SJCRH30 (cell line): ENCODE measurements around the gene NPTX1. TPM values are rescaled to one million over a fixed set of nuclear protein-coding genes. Genes with fewer than 3 reads are reported as not detected.

Experiments
- DNase-seq, 2 experiments: peaks; one replicate each; pipeline ENCODE4 v3.0.0-alpha.2; 2015 to 2020
- H3K27ac ChIP-seq: fragments of 250-450 bp; sonication (Bioruptor Pico); 2 replicates; pipeline ENCODE4 v1.5.1; 2020; ENCODE audit warnings: mild to moderate bottlenecking, moderate library complexity
- H3K27me3 ChIP-seq: fragments of 250-450 bp; sonication (Bioruptor Pico); 2 replicates; pipeline ENCODE4 v1.5.1; 2020; ENCODE audit warnings: mild to moderate bottlenecking, moderate library complexity
- H3K36me3 ChIP-seq: fragments of 250-450 bp; sonication (Bioruptor Pico); 2 replicates; pipeline ENCODE4 v1.5.1; 2020; ENCODE audit warnings: mild to moderate bottlenecking, moderate library complexity
- H3K4me1 ChIP-seq: fragments of 250-450 bp; sonication (Bioruptor Pico); 2 replicates; pipeline ENCODE4 v1.5.1; 2020; ENCODE audit warnings: mild to moderate bottlenecking, moderate library complexity
- H3K4me3 ChIP-seq: fragments of 250-450 bp; sonication (Bioruptor Pico); 2 replicates; pipeline ENCODE4 v1.5.1; 2020; ENCODE audit warnings: mild to moderate bottlenecking, moderate library complexity
- H3K9me3 ChIP-seq: fragments of 250-450 bp; sonication (Bioruptor Pico); replicated peaks from 2 replicates; pipeline ENCODE4 v1.5.1; 2020; ENCODE audit warnings: mild to moderate bottlenecking, moderate library complexity
- total RNA-seq: library from RNA; depleted of rRNA; stranded (reverse); fragments of >200 nt; shearing (Covaris generic); gene quantifications from 2 replicates; pipeline ENCODE4 v1.2.3, GENCODE V29; 2014; rRNA removed

Gene NPTX1, protein sequence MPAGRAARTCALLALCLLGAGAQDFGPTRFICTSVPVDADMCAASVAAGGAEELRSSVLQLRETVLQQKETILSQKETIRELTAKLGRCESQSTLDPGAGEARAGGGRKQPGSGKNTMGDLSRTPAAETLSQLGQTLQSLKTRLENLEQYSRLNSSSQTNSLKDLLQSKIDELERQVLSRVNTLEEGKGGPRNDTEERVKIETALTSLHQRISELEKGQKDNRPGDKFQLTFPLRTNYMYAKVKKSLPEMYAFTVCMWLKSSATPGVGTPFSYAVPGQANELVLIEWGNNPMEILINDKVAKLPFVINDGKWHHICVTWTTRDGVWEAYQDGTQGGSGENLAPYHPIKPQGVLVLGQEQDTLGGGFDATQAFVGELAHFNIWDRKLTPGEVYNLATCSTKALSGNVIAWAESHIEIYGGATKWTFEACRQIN
- not detected in 2 replicates for total RNA-seq

GRCh38 chr17:80475910-80476876 is at the start of gene NPTX1:
Gene NPTX1 (minus strand): TSS chr17:80476607. CDS start chr17:80476446, 161 bp downstream.
- H3K4me1 ChIP-seq, result peaks cover 3% of the 10 kb centered on the region
- no peak within 1 kb of the TSS for H3K4me3 ChIP-seq
- no peak for DNase-seq
- H3K27me3 ChIP-seq, result peaks cover 23% of the 10 kb centered on the region; the same call in 1 of the 2 replicates
- H3K9me3 ChIP-seq, result no peaks in the 10 kb centered on the region
- no peaks in the 10 kb centered on the region for H3K36me3 ChIP-seq
- H3K27ac ChIP-seq, result no peak within 1 kb of the TSS

GRCh38 chr17:80523956-80524712 is 47.7 kb upstream of the NPTX1 start:
- Histone ChIP-seq H3K4me1 (peaks cover 5% of the 10 kb centered on the region; the same call in 1 of the 2 replicates), H3K27ac (no peak overlapping the region), H3K4me3 (no peak overlapping the region), H3K27me3 (peaks cover 11% of the 10 kb centered on the region), H3K9me3 (no peaks in the 10 kb centered on the region; the same call in 1 of the 2 replicates), H3K36me3 (no peaks in the 10 kb centered on the region)
- no peak for DNase-seq

GRCh38 chr17:80523054-80523744 is 46.8 kb upstream of the NPTX1 start:
- H3K4me3 ChIP-seq, result no peak overlapping the region
- DNase-seq, result no peak
- peaks cover 12% of the 10 kb centered on the region for H3K27me3 ChIP-seq
- no peaks in the 10 kb centered on the region for H3K36me3 ChIP-seq
- H3K27ac ChIP-seq, result no peak overlapping the region
- H3K9me3 ChIP-seq, result no peaks in the 10 kb centered on the region; the same call in 1 of the 2 replicates
- H3K4me1 ChIP-seq, result peaks cover 2% of the 10 kb centered on the region; the same call in 1 of the 2 replicates

- H3K9me3 ChIP-seq, result no peaks in the 10 kb centered on the region; the same call in 1 of the 2 replicates
- no peak overlapping the region for H3K27ac ChIP-seq
- H3K4me3 ChIP-seq, result no peak overlapping the region
- no peaks in the 10 kb centered on the region for H3K4me1 ChIP-seq
- peaks cover 12% of the 10 kb centered on the region for H3K27me3 ChIP-seq
- no peaks in the 10 kb centered on the region for H3K36me3 ChIP-seq
- DNase-seq, result no peak
These were observed 44.5 kb upstream of the NPTX1 start for GRCh38 chr17:80520810-80521455.

- no peak for DNase-seq
- H3K27ac ChIP-seq, result no peak overlapping the region
- H3K27me3 ChIP-seq, result peaks cover 23% of the 10 kb centered on the region
- no peak overlapping the region for H3K4me3 ChIP-seq
- H3K9me3 ChIP-seq, result no peaks in the 10 kb centered on the region; the same call in 1 of the 2 replicates
- H3K4me1 ChIP-seq, result no peaks in the 10 kb centered on the region
- no peaks in the 10 kb centered on the region for H3K36me3 ChIP-seq
These were observed 42.8 kb upstream of the NPTX1 start for GRCh38 chr17:80519091-80519781.

DNA sequence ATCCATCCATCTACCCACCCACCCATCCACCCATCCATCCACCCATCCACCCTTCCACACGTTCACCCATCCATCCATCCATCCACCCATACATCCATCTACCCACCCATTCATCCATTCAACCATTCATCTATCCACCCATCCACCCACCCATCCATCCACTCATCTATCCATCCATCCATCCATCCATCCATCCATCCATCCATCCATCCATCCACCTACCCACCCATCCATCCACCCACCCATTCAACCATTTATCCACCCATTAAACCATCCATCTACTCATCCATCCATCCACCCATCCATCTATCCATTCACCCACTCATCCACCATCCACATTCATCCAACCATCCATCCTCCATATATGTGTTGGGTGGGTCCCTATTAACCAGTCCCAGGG is 42.0 kb upstream of the NPTX1 start:
- Histone ChIP-seq H3K27me3 (peaks cover 26% of the 10 kb centered on the region), H3K4me3 (no peak overlapping the region), H3K36me3 (no peaks in the 10 kb centered on the region), H3K27ac (no peak overlapping the region), H3K9me3 (no peaks in the 10 kb centered on the region; the same call in 1 of the 2 replicates), H3K4me1 (no peaks in the 10 kb centered on the region)
- no peak for DNase-seq

- Histone ChIP-seq H3K27ac (no peak overlapping the region), H3K9me3 (no peaks in the 10 kb centered on the region), H3K27me3 (peaks cover 27% of the 10 kb centered on the region), H3K36me3 (no peaks in the 10 kb centered on the region), H3K4me1 (no peaks in the 10 kb centered on the region), H3K4me3 (no peak overlapping the region)
- no peak for DNase-seq
These were observed 41.2 kb upstream of the NPTX1 start for GRCh38 chr17:80517641-80518040.

GRCh38 chr17:80516171-80516932 is 39.9 kb upstream of the NPTX1 start:
- DNase-seq, result no peak
- H3K9me3 ChIP-seq, result no peaks in the 10 kb centered on the region
- no peaks in the 10 kb centered on the region for H3K36me3 ChIP-seq
- H3K27me3 ChIP-seq, result peaks cover 33% of the 10 kb centered on the region
- H3K4me3 ChIP-seq, result no peak overlapping the region
- peaks cover 5% of the 10 kb centered on the region; the same call in 1 of the 2 replicates for H3K4me1 ChIP-seq
- no peak overlapping the region for H3K27ac ChIP-seq

DNA sequence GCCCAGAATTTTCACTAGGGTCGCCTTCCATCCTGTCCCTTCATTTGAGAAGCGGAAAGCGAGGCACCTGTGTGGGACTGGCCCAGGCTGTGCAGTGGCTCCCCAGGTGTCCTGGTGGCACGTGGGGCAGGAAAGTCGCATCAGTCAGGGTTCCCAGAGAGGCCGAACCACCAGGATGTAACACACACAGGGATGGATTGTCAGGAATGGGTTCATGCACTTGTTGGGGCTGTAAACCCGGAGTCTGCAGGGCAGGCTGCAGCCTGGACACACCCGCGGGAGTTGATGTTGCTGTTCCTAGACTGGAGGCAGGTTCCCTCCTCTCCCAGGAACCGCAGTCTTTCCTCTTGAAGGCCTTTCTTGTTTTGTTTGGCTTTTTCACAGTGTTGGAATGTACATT is 37.5 kb upstream of the NPTX1 start:
- H3K36me3 ChIP-seq, result no peaks in the 10 kb centered on the region
- DNase-seq, result no peak
- no peaks in the 10 kb centered on the region for H3K9me3 ChIP-seq
- no peak overlapping the region for H3K4me3 ChIP-seq
- H3K27ac ChIP-seq, result no peak overlapping the region
- H3K27me3 ChIP-seq, result peaks cover 32% of the 10 kb centered on the region
- peaks cover 5% of the 10 kb centered on the region; the same call in 1 of the 2 replicates for H3K4me1 ChIP-seq

DNA sequence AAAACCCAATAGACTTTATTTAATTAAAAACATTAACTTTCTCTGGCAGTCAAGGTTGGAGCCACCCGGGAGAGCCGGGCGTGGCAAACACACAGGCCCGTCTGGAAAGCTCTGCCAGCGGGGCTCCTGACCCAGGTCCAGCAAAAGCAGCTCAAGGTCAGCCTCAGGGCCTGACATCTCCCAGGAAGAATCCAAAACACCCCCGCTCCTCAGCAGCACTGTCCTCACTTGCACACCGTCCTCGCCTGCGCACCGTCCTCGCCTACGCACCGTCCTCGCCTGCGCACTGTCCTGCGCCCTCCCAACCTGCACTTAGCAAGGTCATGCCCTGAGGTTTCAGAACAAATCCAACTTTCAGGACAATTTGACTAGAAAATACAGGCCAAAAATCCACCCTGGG is 36.8 kb upstream of the NPTX1 start:
- no peak for DNase-seq
- H3K36me3 ChIP-seq, result no peaks in the 10 kb centered on the region
- H3K27me3 ChIP-seq, result peaks cover 32% of the 10 kb centered on the region
- H3K4me1 ChIP-seq, result peaks cover 5% of the 10 kb centered on the region; the same call in 1 of the 2 replicates
- H3K4me3 ChIP-seq, result no peak overlapping the region
- no peaks in the 10 kb centered on the region for H3K9me3 ChIP-seq
- no peak overlapping the region for H3K27ac ChIP-seq

DNA sequence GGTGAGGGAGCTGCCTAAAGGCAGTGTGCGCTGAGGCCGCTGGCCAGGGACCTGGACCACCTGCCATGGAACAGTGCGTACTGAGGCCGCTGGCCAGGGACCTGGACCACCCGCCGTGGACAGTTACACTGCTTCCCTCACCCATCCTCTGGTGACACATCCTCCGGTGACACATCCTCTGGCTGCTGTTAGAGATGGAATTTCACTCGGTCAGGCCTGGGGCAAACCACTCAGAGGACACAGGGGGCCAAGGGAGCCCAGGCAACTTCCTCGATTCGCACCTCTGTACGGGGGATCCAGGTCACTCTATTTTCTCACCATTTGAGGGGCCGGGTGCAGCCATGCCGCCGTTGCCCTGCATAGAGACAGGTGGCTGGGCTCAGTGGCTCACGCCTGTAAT is 35.8 kb upstream of the NPTX1 start:
- Histone ChIP-seq H3K27me3 (peaks cover 32% of the 10 kb centered on the region), H3K4me3 (no peak overlapping the region), H3K27ac (no peak overlapping the region), H3K36me3 (no peaks in the 10 kb centered on the region), H3K9me3 (no peaks in the 10 kb centered on the region), H3K4me1 (peaks cover 5% of the 10 kb centered on the region; the same call in 1 of the 2 replicates)
- peak; percentile 58 to 59 for DNase-seq
